Muscle layer of colon (tissue), 2 donors: Measurements from ENCODE around the gene CAMKMT.
"Not testable (repeated sequence)": the region's sequence is repeated elsewhere in the genome, so short reads cannot be mapped to it uniquely, and the experiment has no call there.

Source experiments
- H3K27ac ChIP-seq: one replicate; pipeline ENCODE4 v1.7.0; 2013; ENCODE audit warnings: low read depth, mild to moderate bottlenecking, low read length, moderate library complexity
- H3K27me3 ChIP-seq, 2 donors: one replicate each; pipeline ENCODE4 v1.7.0; 2013; ENCODE audit warnings: low read length in 2 of 2, mild to moderate bottlenecking in 2 of 2; ENCODE audit not compliant: insufficient read depth in 2 of 2, control insufficient read depth in 1 of 2
- H3K36me3 ChIP-seq: one replicate; pipeline ENCODE4 v1.7.0; 2013; ENCODE audit warnings: mild to moderate bottlenecking, low read length; ENCODE audit not compliant: insufficient read depth
- H3K4me1 ChIP-seq: one replicate; pipeline ENCODE4 v1.7.0; 2013; ENCODE audit warnings: mild to moderate bottlenecking, low read length; ENCODE audit not compliant: insufficient read depth
- H3K4me3 ChIP-seq, 2 donors: one replicate each; pipeline ENCODE4 v1.7.0; 2013; ENCODE audit warnings: low read length in 2 of 2, low read depth in 1 of 2, mild to moderate bottlenecking in 1 of 2, moderate library complexity in 1 of 2
- H3K9ac ChIP-seq: one replicate; pipeline ENCODE4 v1.7.0; 2013; ENCODE audit warnings: low read length
- H3K9me3 ChIP-seq: one replicate; pipeline ENCODE4 v1.7.0; 2013; ENCODE audit warnings: mild to moderate bottlenecking, low read length
- donor health status: abdominal sarcoma.
- donor health status: Adenocarcinoma of cecum.

CAMKMT gene

DNA sequence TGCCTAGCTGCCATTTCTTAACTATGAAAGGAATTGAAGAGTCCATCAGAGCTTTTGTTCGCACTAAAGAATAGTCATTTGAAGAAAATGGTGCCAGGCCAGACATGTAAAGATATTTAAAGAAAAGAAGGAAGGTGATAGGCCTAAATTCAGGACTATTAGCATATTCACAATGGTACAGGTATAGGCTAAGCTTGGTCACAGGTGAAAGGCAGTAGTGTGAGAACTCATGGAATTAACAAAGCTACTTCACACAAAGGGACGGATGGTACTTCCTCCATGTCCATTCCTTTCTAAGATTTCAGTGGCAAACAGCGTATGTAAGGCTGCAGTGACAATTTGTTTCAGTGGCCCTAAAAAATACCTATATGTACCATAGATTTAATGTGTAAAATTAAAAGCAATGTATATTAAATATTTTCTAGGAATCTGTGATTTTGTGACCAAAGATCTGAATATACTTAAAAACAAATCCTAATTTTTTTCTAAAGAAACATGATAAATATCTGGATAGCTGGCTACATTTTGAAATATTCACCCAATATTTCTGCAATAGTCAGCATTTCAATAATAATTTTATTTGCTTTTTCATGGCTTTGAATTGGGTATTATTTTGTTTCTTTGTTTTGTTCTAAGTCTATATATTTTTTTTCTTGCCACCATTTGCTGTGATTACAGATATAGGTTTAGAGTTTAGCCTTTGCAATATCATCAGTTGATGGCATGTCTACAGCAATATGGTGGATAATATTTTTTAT is 116.1 kb downstream of the CAMKMT start:
- Histone ChIP-seq H3K9me3 (no peaks in the 10 kb centered on the region), H3K36me3 (no peaks in the 10 kb centered on the region), H3K4me3 (no peak overlapping the region), H3K27me3 (no peaks in the 10 kb centered on the region), H3K27ac (no peak overlapping the region), H3K9ac (no peak overlapping the region), H3K4me1 (no peaks in the 10 kb centered on the region)

DNA sequence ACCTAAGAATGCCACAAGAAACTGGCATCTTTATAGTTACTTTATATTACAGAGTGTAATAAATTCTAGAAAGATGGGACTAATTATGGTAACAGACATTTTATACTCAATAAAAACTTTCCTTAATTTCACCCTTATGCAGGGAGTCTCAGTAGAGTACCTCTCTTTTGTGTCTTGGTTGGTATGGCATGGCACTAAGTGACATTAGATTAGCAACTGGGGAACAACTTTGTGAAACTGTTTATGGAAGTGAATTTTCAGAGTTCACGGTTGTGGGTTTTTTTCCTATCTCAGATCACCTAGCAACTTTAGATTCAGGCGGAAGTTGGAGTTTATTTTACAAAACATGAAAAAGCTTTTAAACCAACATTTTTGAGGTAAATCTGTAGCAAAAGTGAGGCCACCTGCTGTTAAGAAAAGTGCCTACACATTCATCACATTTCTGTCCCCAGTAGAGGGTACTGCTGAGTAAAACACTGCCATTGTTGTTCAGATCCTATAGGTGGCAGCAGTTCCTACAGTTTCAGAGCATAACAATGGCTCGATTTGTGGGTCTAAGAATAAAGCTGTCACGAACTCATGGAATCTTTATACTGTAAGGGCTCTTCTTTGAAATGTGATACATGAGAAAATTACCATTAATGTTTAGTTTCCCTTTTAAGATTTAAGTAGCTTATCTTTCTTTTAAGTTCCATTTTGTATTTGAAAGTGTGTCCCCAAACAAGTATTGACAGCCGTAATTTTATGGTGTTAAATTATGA is 117.6 kb downstream of the CAMKMT start:
- no peaks in the 10 kb centered on the region for H3K9me3 ChIP-seq
- no peak overlapping the region for H3K4me3 ChIP-seq
- no peak overlapping the region for H3K9ac ChIP-seq

DNA sequence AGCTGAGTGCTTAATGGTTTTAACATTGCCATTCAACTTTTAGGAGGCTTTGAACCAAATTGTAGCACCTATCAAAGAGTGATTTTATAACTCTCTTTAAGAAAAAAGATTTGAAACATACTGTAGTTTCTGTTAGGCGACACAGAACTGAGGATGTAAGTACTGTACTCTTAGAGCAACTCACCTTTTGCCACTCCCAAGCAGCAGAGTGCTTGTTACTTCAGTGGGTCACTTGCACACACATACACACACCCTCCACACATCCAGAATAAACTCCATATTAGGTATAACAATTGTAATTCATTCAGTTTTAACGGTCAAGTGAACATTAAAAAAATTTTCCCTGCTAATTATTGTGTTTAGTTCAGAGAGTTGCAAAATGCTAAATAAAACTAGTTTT is 118.3 kb downstream of the CAMKMT start:
- Histone ChIP-seq H3K9me3 (no peaks in the 10 kb centered on the region), H3K27me3 (no peaks in the 10 kb centered on the region), H3K4me1 (no peaks in the 10 kb centered on the region), H3K9ac (no peak overlapping the region), H3K4me3 (no peak overlapping the region), H3K27ac (no peak overlapping the region), H3K36me3 (no peaks in the 10 kb centered on the region)

More for the DNA sequence above, 117.6 kb downstream of the CAMKMT start:
- Histone ChIP-seq H3K27me3 (no peaks in the 10 kb centered on the region), H3K4me1 (no peaks in the 10 kb centered on the region), H3K27ac (no peak overlapping the region), H3K36me3 (no peaks in the 10 kb centered on the region)

DNA sequence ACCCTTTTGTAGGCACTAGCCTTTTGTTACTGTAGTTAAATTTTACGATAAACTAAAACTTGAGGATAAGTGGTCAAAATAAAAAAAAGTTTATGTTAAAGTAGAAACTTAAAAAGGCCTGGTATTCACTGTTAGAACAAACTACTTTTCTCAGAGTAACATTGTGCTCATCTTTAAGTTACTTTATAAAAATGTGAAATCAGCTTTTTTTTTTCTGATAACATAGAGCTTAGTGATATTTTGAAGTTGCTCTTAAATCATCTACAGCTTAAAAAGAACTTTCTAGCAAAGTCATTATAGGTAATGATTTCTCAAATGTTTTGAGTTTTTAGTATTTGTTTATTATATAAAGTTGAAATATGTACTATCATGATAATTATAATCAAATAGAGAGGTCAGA is 125.3 kb downstream of the CAMKMT start:
- H3K9ac ChIP-seq: no peak overlapping the region
- no peaks in the 10 kb centered on the region for H3K4me1 ChIP-seq
- no peaks in the 10 kb centered on the region for H3K27me3 ChIP-seq
- no peak overlapping the region for H3K4me3 ChIP-seq
- no peak overlapping the region for H3K27ac ChIP-seq
- H3K9me3 ChIP-seq: no peaks in the 10 kb centered on the region
- H3K36me3 ChIP-seq: no peaks in the 10 kb centered on the region

DNA sequence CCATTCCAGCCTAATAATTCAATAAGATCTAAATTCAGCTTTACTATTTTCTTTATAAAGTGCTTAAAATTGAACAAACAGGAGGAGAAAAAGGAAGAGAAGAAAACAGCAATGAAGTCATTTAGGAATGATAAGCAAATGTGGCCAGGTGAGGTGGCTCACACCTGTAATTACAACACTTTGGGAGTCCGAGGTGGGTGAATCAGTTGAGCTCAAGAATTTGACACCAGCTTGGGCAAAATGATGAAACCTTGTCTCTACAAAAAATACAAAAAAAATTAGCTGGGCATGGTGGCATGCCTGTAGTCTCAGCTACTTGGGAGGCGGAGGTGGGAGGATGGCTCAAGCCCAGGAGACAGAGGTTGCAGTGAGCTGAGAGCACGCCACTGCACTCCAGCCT is 129.0 kb downstream of the CAMKMT start:
- Histone ChIP-seq H3K36me3 (no peaks in the 10 kb centered on the region), H3K9me3 (no peaks in the 10 kb centered on the region), H3K27me3 (no peaks in the 10 kb centered on the region), H3K9ac (no peak overlapping the region), H3K4me1 (no peaks in the 10 kb centered on the region), H3K27ac (no peak overlapping the region), H3K4me3 (no peak overlapping the region)

DNA sequence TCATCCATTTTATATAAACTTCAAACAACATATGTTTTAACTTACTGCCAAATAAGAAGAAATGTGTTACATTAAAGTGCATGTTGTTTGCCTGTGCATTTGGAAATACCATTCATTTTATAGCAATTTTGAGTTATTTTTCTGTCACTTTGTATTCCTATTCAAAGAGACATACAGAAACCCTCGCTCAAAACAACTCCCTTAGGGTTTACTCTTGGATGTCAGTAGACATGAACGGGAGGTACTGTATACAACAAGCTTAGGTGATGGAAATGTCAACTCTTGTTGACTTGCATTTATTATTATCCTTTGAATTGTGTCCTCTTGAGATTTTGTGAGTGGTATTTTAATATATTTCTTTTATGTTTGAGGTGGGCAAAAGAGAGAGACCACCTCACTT is 132.3 kb downstream of the CAMKMT start:
- no peaks in the 10 kb centered on the region for H3K27me3 ChIP-seq
- no peaks in the 10 kb centered on the region for H3K4me1 ChIP-seq
- H3K4me3 ChIP-seq: no peak overlapping the region
- no peak overlapping the region for H3K9ac ChIP-seq
- no peaks in the 10 kb centered on the region for H3K36me3 ChIP-seq
- H3K27ac ChIP-seq: no peak overlapping the region
- H3K9me3 ChIP-seq: no peaks in the 10 kb centered on the region

DNA sequence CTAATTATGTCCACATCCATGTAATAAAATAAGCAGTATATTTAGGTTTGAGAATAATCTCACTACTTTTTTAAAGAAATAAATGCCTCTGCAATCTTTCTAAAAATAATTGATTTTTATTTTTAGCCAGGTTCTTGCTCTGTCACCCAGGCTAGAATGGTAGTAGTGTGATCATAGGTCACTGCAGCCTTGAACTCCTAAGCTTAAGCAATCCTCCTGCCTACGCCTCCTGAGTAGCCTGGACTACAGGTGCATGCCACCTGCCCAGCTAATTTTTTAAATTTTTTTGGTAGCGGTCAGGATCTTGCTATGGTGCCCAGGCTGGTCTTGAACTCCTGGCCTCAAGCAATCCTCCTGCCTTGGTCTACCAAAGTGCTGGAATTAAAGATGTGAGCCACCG is 133.3 kb downstream of the CAMKMT start:
- Histone ChIP-seq H3K36me3 (no peaks in the 10 kb centered on the region), H3K4me1 (no peaks in the 10 kb centered on the region), H3K27me3 (no peaks in the 10 kb centered on the region), H3K9ac (no peak overlapping the region), H3K4me3 (no peak overlapping the region), H3K9me3 (no peaks in the 10 kb centered on the region), H3K27ac (no peak overlapping the region)

DNA sequence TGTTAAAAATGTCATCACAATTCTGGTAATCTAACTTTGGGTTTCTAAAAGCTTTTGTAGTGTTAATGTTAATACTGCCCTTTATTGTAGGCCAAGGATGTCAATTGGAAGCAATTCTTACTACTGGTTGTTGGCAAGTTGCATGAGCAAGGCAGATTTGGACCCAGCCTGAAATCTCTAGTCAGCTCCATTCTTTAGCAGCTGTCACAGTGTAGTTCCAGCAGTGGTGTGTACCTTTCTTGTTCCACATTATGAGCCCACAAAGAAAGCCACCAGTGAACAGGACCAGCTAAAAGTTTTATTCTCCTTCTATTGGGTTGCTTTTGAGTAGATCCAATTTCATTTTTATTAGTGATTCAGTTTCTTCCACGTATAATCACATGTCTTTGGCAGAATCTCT is 133.8 kb downstream of the CAMKMT start:
- Histone ChIP-seq H3K4me1 (no peaks in the 10 kb centered on the region), H3K9ac (no peak overlapping the region), H3K27ac (no peak overlapping the region), H3K27me3 (no peaks in the 10 kb centered on the region), H3K9me3 (no peaks in the 10 kb centered on the region), H3K36me3 (no peaks in the 10 kb centered on the region), H3K4me3 (no peak overlapping the region)

DNA sequence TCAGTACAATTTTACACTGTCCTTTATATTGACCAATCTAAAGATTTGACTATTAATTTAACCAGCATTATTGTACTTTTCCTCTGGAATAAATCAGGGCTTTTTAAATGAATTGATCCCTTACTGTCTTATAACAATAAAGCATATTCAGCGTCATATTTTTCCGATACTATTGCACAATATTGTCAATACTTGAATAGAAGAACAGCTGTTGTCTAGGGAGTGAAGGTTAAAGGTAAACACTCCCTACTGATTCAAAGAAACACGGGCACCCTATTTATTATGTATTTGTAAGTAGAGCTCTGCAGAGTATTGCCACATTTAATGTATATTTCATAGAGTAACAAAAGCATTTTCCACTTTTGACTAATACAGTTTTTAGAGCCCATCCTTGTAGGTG is 134.4 kb downstream of the CAMKMT start:
- H3K9me3 ChIP-seq: no peaks in the 10 kb centered on the region
- no peaks in the 10 kb centered on the region for H3K27me3 ChIP-seq
- H3K9ac ChIP-seq: no peak overlapping the region
- no peaks in the 10 kb centered on the region for H3K4me1 ChIP-seq
- no peaks in the 10 kb centered on the region for H3K36me3 ChIP-seq
- H3K4me3 ChIP-seq: no peak overlapping the region
- no peak overlapping the region for H3K27ac ChIP-seq

DNA sequence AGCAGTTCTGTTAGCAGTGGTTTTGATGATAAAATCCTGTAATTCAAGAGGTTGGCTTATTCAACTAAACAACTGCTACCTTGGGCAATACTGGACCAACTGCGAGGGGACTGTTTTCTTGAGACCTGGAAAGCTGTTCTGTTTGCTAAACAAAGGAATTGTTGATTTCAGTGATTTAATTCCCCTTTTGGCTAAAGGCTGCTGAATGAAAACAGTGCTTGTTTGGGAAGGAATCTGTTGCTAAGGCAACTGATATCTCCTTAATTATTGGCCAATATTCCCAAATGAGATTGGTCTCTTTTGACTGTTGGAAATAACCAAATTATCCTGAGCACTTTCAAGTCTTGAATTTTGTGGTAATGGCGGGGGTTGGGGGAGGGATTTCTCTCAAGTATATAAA is 136.8 kb downstream of the CAMKMT start:
- Histone ChIP-seq H3K9me3 (no peaks in the 10 kb centered on the region), H3K9ac (no peak overlapping the region), H3K27ac (no peak overlapping the region), H3K36me3 (no peaks in the 10 kb centered on the region), H3K27me3 (no peaks in the 10 kb centered on the region), H3K4me1 (no peaks in the 10 kb centered on the region), H3K4me3 (no peak overlapping the region)

DNA sequence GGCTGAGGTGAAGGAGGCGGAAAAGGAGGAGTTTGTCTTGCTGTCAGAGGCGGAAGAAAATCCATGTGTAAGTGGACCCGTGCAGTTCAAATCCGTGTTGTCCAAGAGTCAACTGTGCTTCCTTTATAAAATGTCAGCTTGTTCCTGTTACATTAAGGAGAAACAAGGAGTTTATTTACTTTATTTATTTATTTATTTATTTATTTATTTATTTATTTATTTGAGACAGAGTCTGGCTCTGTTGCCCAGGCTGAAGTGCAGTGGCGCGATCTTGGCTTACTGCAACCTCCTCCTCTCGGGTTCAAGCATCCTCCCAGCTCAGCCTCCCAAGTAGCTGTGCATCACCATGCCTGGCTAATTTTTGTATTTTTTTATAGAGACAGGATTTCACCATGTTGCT is 143.9 kb downstream of the CAMKMT start:
- H3K9me3 ChIP-seq, H3K27ac ChIP-seq, H3K4me1 ChIP-seq: not testable (repeated sequence)

DNA sequence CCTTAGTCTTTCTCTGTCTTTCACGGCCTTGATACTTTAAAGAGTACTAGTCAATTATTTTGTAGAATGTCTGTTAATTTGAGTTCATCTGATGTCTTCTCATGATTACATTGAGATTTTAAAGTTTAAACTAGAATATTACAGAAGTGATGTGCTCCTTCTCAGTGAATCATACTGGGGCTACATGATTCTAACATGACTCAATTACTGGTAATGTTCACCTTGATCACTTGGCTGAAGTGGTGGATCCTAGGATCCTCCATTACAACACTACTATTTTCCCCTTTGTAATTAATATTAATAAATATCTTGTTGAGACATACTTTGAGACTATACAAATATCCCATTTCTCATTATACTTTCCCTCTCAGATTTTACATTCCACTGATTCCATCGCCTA is 148.5 kb downstream of the CAMKMT start:
- H3K4me3 ChIP-seq: no peak overlapping the region
- H3K36me3 ChIP-seq: no peaks in the 10 kb centered on the region
- H3K4me1 ChIP-seq: no peaks in the 10 kb centered on the region

More for the DNA sequence above, 143.9 kb downstream of the CAMKMT start:
- not testable (repeated sequence) for H3K27me3 ChIP-seq, H3K36me3 ChIP-seq, H3K4me3 ChIP-seq, H3K9ac ChIP-seq

More for the DNA sequence above, 148.5 kb downstream of the CAMKMT start:
- Histone ChIP-seq H3K27me3 (no peaks in the 10 kb centered on the region), H3K27ac (no peak overlapping the region), H3K9me3 (no peaks in the 10 kb centered on the region), H3K9ac (no peak overlapping the region)
